HFF-Myc (cell line): ENCODE data around the gene LHPP.

ENCODE experiments used
- DNase-seq: peaks from one replicate; pipeline ENCODE4 v3.0.0-alpha.2; 2011; ENCODE audit warnings: low read depth; ENCODE audit errors: extremely low read depth
- H3K4me3 ChIP-seq: replicated peaks from 2 replicates; pipeline ENCODE4 v1.5.1; 2011; ENCODE audit warnings: low read depth, mild to moderate bottlenecking, control low read depth, low read length
- TF ChIP-seq, protein P1 (sequence below): IDR thresholded peaks from 2 replicates; pipeline ENCODE4 v1.5.1; 2012; ENCODE audit warnings: mild to moderate bottlenecking, low read depth, low read length, control low read depth; ENCODE audit errors: missing control alignments

LHPP gene

DNA sequence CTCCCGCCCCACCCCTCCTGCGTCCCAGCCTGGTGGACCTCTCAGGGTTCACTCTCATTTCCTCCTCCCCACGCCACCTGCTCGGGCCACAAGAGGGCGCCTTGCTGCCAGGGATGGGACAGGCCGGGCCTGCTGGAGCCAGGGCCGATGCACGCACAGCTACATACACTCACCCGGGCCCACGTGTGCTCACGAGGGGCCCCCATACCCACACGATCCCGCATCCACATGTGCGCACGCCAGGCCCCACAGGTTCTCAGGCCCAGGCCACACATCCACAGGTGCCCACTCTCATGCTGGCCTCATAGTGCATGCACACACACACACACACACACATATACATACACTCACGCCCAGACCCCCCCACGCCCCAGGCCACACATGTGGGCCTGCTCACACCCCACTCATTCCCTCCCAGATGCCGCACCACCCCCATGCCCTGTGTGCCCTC, 68.6 kb downstream of the LHPP start:
- TF ChIP-seq, protein P1, sequence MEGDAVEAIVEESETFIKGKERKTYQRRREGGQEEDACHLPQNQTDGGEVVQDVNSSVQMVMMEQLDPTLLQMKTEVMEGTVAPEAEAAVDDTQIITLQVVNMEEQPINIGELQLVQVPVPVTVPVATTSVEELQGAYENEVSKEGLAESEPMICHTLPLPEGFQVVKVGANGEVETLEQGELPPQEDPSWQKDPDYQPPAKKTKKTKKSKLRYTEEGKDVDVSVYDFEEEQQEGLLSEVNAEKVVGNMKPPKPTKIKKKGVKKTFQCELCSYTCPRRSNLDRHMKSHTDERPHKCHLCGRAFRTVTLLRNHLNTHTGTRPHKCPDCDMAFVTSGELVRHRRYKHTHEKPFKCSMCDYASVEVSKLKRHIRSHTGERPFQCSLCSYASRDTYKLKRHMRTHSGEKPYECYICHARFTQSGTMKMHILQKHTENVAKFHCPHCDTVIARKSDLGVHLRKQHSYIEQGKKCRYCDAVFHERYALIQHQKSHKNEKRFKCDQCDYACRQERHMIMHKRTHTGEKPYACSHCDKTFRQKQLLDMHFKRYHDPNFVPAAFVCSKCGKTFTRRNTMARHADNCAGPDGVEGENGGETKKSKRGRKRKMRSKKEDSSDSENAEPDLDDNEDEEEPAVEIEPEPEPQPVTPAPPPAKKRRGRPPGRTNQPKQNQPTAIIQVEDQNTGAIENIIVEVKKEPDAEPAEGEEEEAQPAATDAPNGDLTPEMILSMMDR, result peak; percentile 90
- DNase-seq, result peak; percentile 50
- no peak overlapping the region for H3K4me3 ChIP-seq

DNA sequence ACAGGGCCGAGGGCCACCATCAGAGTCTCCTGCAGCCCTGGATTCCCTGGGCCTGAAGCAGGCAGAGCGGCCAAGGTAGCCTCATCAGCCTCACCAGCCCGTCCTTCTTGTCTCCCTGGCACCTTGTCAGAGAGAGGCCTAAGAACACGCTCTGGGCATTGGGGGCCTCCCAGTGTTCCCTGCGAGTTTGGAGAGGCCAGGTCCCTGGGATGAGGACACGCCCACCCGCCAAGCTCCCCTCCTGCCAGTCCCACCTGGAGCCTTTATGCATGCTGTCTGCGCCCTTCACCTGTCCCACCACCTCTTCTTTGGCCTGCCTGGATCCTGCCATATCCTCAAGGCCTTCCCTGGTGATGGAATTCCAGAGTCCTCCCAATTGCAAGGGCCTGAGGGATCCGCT, 69.2 kb downstream of the LHPP start:
- no peak for DNase-seq
- TF ChIP-seq, protein P1, result no peak
- H3K4me3 ChIP-seq, result no peak overlapping the region

DNA sequence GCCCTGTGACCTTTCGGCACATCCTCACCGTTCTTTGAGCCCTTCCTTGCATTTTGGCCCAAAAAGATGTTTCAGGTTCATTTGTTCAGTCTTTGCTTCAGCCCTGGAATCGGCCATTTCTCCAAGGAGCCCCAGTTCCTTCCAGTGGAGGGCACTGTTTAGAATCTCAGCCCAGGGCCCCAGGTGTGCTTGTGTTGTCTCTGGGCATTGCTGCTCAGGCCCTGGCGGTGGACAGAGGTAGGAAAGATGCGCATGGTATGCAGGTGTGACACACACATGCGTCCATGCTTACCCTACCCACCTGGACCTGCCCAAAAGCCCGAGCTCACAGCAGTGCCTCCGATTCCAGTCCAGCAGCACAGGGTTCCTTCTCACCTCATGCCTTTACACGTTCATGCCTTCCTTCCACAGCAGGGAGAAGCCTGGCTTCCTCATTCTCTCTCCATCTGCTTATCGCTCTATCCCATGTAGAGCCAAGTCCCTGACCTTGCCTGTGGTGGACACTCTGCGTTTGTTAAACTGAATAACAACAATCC, 70.6 kb downstream of the LHPP start:
- no peak overlapping the region for H3K4me3 ChIP-seq
- DNase-seq, result no peak
- TF ChIP-seq, protein P1, result peak; percentile 36

DNA sequence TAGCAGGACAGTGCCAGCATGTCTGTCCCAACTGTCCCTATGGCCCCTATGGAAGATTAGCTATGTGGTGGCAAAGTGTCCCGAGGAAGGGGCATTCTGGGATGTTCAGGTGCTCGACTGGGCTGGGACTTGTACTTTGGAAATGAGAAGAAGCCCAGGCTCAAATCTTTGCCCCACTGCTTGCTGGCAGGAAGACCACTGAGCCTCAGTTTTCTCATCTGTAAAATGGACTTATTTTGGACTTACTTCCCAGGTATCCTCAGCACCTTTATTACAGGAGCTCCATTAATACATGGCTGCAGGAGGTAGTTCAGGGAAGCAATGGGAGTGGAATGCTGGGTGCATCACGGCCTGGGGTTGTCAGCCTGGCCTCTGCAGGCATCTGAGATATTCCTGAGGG, 71.2 kb downstream of the LHPP start:
- TF ChIP-seq, protein P1, result no peak
- DNase-seq, result no peak
- H3K4me3 ChIP-seq, result no peak overlapping the region

DNA sequence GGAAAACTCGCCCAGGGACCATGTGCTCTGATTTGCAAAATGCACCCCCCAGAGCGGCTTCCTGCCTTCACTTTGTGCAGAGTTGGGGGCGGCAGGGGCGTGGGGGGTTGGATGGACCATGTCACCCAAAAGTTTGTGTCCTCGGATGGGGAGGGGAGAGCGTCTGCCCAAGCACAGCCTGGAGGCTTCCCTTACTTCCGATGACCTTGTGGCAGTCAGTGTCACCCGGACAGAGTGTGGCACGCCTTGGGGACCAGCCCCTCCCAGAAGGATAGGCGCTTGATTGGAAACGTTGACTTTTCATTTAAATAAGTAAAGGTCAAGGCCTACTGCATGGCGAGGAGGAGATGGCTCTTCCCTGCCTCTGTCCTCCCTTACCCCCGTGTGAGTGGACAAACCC, 71.6 kb downstream of the LHPP start:
- H3K4me3 ChIP-seq, result no peak overlapping the region
- DNase-seq, result no peak
- TF ChIP-seq, protein P1, result no peak

DNA sequence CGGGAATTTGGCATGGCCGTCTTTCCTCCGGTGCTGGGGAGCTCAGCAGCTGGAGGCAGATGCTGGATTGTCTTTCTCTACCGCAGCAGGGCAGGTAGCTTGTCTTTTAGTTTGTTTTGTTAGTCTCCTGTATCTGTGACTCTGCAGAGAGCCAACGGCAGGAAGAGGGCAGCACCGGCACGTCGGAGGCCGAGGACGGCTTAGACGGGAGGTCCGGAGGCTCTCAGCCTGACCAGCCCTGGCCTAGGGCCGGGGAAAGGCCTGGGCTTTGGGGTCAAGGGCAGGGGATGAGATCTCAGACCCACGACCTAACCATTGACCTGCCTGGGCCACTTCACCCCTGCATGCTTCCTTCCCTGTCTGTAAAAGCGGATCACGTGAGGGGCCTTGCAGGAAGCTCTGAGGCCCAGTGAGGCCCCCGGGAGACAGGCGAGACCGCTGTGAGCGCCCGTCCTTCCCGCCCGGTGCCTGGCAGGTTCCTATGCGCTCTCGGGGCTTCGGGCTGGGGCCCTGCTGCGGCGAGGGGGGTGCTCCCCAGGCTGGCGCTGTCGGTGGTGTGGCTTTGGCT, 72.7 kb downstream of the LHPP start:
- DNase-seq, result no peak
- no peak overlapping the region for H3K4me3 ChIP-seq
- TF ChIP-seq, protein P1, result peak; percentile 60

DNA sequence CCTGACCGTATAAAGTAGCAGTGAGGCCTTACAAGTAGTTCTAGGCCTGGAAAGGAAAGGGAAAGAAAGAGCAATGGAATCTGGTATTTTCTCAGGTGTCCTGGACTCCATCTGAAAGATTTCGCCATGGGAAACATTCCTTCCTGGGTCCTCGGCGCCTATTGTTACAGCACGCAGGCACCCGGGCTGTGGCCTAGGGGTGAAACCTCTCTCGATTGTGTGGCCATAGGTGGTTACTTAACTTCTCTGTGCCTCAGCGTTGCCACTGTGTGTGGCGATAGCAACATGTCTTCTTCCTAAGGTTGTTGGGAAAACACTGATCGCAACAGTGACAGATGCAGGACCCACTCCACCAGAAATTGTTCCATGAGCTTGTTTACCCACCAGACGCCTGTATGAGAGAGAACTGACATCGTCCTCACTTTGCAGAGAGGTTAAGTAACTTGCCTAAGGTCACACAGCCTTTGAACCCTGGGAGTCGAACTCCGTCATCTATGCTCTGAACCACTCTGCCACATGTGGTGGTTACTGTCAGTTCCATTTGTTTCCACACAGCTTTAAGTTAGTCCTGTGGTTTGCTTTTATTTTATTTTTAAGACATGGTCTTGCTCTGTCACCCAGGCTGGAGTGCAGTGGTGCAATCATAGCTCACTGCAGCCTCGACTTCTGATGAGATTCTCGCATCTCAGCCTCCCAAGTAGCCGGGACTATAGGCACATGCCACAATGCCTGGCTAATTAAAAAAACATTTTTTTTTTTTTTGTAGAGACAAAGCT, 73.4 kb downstream of the LHPP start:
- no peak overlapping the region for H3K4me3 ChIP-seq
- no peak for DNase-seq
- TF ChIP-seq, protein P1, result no peak
